Temporal lobe (tissue), 1 donor: Measurements from ENCODE around the gene DYSF. TPM values are rescaled to one million over a fixed set of nuclear protein-coding genes. Genes with fewer than 3 reads are reported as not detected.

Source experiments
- total RNA-seq: library from RNA; depleted of rRNA; stranded (reverse); fragments of >200 nt; gene quantifications from one replicate; pipeline ENCODE4 v1.2.3, GENCODE V29; 2014

DYSF gene
- total RNA-seq, 1 donor from 2014 or later, result 1.5 TPM

Other genes with a start within 250 kb of the DYSF start
- gene PAIP2B, start 226.5 kb upstream of the DYSF start, total RNA-seq, result 13.3 TPM
- 233 TPM for gene ZNF638, start 121.8 kb upstream of the DYSF start, total RNA-seq